Uterus (tissue), 2 donors: ENCODE measurements around the gene UBASH3A.

Experiments used
- POLR2A ChIP-seq, 2 donors: fragments of 450-650 bp; IDR thresholded peaks; one replicate each; pipeline ENCODE4 v1.6.1; 2016; ENCODE audit warnings: antibody characterized with exemption in 2 of 2, mild to moderate bottlenecking in 1 of 2, moderate library complexity in 1 of 2
- TF ChIP-seq, protein P1 (sequence below), 4 experiments: fragments of 200-600 bp in 2 of 4; fragments of 450-650 bp in 2 of 4; sonication (generic) in 2 of 4; IDR thresholded peaks; one replicate each; pipeline ENCODE4 v1.5.1; 2016 to 2019; ENCODE audit warnings: antibody characterized with exemption in 4 of 4, mild to moderate bottlenecking in 2 of 4, moderate library complexity in 1 of 4

- TF ChIP-seq, protein P1, sequence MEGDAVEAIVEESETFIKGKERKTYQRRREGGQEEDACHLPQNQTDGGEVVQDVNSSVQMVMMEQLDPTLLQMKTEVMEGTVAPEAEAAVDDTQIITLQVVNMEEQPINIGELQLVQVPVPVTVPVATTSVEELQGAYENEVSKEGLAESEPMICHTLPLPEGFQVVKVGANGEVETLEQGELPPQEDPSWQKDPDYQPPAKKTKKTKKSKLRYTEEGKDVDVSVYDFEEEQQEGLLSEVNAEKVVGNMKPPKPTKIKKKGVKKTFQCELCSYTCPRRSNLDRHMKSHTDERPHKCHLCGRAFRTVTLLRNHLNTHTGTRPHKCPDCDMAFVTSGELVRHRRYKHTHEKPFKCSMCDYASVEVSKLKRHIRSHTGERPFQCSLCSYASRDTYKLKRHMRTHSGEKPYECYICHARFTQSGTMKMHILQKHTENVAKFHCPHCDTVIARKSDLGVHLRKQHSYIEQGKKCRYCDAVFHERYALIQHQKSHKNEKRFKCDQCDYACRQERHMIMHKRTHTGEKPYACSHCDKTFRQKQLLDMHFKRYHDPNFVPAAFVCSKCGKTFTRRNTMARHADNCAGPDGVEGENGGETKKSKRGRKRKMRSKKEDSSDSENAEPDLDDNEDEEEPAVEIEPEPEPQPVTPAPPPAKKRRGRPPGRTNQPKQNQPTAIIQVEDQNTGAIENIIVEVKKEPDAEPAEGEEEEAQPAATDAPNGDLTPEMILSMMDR (IDR thresholded peaks at IDR 0.05): no peak
- no peak for TF ChIP-seq POLR2A (IDR thresholded peaks at IDR 0.05)
Measured at GRCh38 chr21:42429856-42430255, 26.2 kb downstream of the UBASH3A start.
